ENCODE data around the gene MRPS24. TPM values are rescaled to one million over a fixed set of nuclear protein-coding genes. Genes with fewer than 3 reads are reported as not detected.
"Not testable (repeated sequence)": the region's sequence is repeated elsewhere in the genome, so short reads cannot be mapped to it uniquely, and the experiment has no call there.

The MRPS24 gene
- polyA plus RNA-seq (ENCODE audit: insufficient read length in 10 of 10), result 10 to 100 TPM; 58.7 to 83.7 (median 71.9) TPM
- long read RNA-seq, donor 1, transcript MRPS24-201 (4 exons, 707 nt), result major isoform, 62 of 92 reads
- long read RNA-seq, donor 1, transcript MRPS24-203 (3 exons, 743 nt), result minor isoform, 15 of 92 reads
- long read RNA-seq, donor 1, partial matches to known transcripts, result 11 of 92 reads
- long read RNA-seq, donor 1, other reads (novel, unspliced or antisense), result 0 of 92 reads
- long read RNA-seq, donor 2, transcript MRPS24-203 (3 exons, 743 nt), result minor isoform, 11 of 62 reads
- long read RNA-seq, donor 2, transcript MRPS24-201 (4 exons, 707 nt), result major isoform, 50 of 62 reads
- long read RNA-seq, donor 2, partial matches to known transcripts, result 0 of 62 reads
- long read RNA-seq, donor 2, other reads (novel, unspliced or antisense), result 0 of 62 reads
- long read RNA-seq, donor 3, result 0 reads
- long read RNA-seq, donor 4, transcript MRPS24-201 (4 exons, 707 nt), result major isoform, 45 of 56 reads
- long read RNA-seq, donor 4, transcript MRPS24-203 (3 exons, 743 nt), result minor isoform, 9 of 56 reads
- long read RNA-seq, donor 4, partial matches to known transcripts, result 0 of 56 reads
- long read RNA-seq, donor 4, other reads (novel, unspliced or antisense), result 0 of 56 reads
- long read RNA-seq, donor 5, transcript MRPS24-201 (4 exons, 707 nt), result major isoform, 83 of 122 reads
- long read RNA-seq, donor 5, transcript MRPS24-203 (3 exons, 743 nt), result minor isoform, 18 of 122 reads
- long read RNA-seq, donor 5, partial matches to known transcripts, result 17 of 122 reads
- long read RNA-seq, donor 5, other reads (novel, unspliced or antisense), result 0 of 122 reads
- long read RNA-seq, donor 6, transcript MRPS24-203 (3 exons, 743 nt), result minor isoform, 15 of 79 reads
- long read RNA-seq, donor 6, transcript MRPS24-201 (4 exons, 707 nt), result major isoform, 61 of 79 reads
- long read RNA-seq, donor 6, partial matches to known transcripts, result 0 of 79 reads
- long read RNA-seq, donor 6, other reads (novel, unspliced or antisense), result 0 of 79 reads
- long read RNA-seq, donor 7, transcript MRPS24-201 (4 exons, 707 nt), result major isoform, 30 of 44 reads
- long read RNA-seq, donor 7, transcript MRPS24-203 (3 exons, 743 nt), result minor isoform, 13 of 44 reads
- long read RNA-seq, donor 7, partial matches to known transcripts, result 0 of 44 reads
- long read RNA-seq, donor 7, other reads (novel, unspliced or antisense), result 0 of 44 reads
- long read RNA-seq, donor 8, transcript MRPS24-201 (4 exons, 707 nt), result major isoform, 41 of 63 reads
- long read RNA-seq, donor 8, transcript MRPS24-203 (3 exons, 743 nt), result minor isoform, 12 of 63 reads
- long read RNA-seq, donor 8, partial matches to known transcripts, result 9 of 63 reads
- long read RNA-seq, donor 8, other reads (novel, unspliced or antisense), result 0 of 63 reads
- long read RNA-seq, donor 9, transcript MRPS24-201 (4 exons, 707 nt), result major isoform, 11 of 15 reads
- long read RNA-seq, donor 9, partial matches to known transcripts, result 0 of 15 reads
- long read RNA-seq, donor 9, other reads (novel, unspliced or antisense), result 0 of 15 reads

DNA sequence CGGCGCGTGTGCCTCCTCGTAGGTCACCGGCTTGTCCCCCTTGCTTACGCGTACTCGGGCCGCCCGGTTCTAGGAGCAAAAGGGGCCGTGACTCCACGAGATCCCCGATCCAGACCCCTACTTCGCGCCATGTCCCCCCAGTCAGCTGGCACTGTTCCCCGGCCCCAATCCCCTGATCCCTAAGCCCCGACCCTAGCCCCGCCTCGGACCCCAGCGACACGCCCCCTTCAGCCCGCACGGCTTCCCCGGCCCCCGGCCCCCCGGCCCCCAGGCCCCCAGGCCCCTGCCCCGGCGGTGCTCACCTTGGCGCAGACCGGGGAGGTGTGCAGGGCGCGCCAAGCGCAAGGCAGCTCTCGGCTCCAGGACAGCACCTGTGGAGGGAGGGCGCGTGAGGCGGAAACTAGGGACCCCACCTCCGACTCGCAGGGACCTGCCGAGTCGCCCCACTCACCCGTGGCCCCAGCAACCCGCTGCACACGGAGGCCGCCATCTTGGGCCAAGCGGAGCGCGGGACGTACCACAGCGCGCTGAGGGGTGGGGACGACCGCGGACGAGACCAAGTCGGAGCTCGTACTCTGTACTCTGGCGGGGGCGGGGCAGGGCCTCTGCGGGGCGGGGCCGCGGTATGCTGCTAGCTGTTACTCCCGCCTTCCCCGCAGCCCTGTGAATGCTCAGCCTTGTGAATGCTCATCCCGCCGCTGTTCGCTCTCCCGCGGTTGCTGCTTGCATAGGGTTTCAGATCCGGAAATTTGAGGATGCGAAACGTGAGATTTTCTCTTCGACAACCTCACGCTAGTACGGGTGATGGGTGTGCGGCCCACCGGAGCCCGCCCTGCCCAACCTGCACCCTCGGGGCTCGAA, at the start of gene MRPS24:
MRPS24 (minus strand) TSS at position 512 of the 861 bp plus-strand sequence; CDS start at position 490, 22 bp downstream.
- DNase-seq, result peak; percentile 95 to 97 (median 96)

- no peak for DNase-seq
Observed at GRCh38 chr7:43915907-43916306, 46.6 kb upstream of the MRPS24 start.

DNA sequence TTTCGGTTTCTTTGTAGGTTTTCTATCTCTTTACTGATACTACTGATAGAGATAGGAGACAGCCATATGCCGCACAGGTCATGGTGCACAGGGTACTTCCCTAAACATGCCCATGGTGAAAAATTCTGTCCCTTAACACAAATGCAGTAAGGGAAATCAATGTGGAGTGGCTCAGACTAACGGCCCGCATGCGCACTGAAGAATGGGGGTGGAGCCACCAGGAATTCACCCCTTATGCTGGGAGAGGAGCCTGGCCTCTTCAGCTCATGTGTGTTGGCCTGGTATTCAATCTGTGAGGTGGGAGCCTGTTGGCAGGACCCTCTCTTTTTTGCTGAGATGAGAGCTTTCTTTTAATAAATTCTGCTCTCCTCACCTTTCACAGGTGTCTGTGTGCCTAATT, 45.5 kb upstream of the MRPS24 start:
- DNase-seq, result no peak

DNA sequence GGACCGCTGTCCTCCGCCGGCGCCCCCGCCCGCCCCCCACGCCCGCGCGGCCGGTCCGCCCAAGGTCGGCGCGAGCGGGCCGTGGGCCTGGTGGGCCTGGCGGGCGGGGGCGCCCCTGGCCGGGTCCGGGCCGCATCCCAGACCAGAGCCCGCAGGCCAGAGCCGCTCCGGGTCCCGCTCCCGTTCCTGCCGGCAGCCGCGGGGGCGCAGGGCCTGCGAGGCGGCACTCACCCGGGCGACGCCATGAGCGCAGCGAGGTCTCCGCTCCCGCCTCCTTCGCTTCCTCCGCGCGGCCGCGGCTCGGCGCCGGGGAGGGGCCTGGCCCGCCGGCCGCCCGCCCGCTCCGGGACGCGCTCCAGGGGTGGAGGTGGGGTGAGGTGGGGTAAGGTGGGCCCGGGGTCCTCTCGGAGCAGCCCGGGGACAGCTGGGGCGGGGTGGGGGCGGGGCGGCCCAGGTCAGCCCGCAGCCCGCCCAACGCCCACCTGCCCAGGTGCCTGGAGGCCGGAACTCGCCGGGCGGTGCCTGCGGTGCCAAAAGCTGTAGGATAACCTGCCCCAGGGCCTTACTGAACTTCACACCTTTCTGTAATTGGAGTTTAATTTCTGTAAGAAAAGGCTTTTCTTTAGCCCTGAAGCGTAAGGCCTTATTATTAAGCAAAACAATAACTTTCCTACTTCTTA, 37.2 kb upstream of the MRPS24 start, which contains the start of gene URGCP:
URGCP (minus strand) TSS at position 266 of the 680 bp plus-strand sequence; CDS start at position 245, 21 bp downstream.
- peak; percentile 31 to 79 (median 62) for DNase-seq

DNA sequence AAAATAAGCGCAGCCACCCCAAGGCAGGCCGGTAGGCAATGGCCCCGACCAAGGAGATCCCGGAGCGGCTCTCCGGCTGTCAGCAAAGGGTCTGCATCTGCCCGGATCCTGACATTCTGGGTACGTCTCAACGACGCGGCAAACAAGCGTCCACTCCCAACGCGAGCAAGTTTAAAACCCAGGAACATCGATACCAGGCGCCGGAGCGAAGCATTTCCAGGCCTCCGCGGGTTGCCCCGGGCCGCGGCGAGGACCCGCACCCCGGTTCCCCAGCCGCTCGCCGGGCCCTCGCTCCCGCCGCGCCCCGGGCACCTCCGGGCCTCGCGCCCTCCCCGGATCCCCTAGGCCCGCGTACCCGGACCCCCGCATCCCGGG, 36.6 kb upstream of the MRPS24 start:
- peak; percentile 16 to 78 (median 47) for DNase-seq

DNA sequence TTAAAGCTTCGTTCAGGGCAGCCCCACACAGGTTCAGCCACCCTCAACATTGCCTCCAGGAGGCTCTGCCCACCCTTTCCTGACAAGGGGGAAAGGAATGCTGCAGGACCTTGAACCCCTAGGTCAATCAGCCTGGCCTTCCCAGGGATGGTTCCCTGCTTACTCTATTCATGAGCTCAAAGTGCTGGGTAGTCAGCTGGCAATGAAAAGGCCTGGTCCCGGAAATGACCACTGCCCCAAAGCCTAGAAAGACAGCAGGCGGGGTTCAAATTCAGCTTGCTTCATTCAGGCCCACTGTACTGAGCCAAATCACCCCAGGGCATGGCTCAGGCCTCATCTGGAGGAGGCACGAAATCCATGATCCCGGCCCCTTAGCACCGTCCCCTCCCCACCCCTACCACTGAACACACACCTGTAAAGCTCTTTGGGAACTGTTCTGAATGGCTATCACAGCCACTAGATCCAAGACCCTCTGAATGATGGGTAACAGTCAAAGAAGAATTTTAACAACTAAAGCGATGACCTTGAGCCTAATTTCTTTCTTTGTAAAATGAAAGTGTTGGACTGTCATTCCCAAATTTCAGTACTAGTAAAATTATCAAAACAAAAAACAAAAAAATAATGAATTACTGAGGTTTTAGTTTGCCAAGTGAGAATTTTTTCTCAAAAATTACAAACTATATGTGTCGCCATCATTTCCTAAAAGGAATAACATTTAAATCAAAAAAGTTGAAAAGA, 36.1 kb upstream of the MRPS24 start:
- DNase-seq, result peak in 1 of 3 donors; percentile 26

DNA sequence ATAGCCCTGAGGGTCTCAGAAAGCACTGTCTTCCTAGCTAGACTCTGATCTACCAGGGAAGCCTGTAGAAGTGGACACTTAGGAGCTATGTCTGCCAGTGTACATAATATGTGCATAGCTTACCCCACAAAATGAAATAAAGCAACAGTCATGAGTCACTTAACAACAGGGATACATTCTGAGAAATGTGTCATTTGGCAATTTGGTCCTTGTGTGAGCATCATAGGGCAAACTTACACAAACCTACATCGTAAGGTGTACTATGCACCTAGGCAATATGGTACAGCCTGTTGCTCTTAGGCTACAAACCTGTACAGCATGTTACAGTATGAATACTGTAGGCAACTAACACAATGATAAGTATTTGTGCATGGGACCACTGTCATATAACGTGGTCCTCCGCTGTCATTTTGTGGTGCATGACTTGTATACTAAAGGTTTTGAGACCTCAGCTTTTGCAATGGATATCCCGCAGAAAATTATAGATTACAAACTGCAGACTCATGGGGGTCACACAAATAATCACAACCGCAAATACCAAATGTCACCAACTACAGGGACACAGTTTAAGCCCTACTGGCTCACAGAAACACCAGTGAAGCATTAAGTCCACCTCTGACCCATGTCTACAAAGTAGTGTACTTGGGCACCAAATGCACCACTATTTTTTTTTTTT, 35.4 kb upstream of the MRPS24 start:
- no peak for DNase-seq

DNA sequence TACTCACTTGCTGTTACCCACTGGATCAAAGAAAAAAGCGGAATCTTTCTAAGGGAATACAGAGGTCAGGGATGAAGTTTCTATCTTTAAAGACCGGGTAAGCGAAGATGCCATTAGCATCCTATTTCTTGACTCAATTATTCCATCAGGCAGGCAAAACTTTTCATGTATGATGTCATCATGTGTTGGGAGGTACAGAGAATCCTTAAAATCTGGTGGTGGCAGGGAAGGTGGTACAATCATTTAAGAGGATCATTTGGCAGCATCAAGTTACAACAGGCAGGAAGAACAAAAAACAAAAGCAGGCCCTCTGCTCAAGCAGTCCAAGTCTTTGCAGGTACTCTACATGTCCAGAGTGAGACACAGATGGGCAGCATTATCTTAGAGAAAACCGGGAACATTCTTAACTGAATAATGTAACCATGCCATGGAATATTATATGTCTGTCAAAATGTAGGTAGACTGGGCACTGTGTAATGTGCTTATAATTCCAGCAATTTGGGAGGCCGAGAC, 33.3 kb upstream of the MRPS24 start:
- no peak for DNase-seq

DNA sequence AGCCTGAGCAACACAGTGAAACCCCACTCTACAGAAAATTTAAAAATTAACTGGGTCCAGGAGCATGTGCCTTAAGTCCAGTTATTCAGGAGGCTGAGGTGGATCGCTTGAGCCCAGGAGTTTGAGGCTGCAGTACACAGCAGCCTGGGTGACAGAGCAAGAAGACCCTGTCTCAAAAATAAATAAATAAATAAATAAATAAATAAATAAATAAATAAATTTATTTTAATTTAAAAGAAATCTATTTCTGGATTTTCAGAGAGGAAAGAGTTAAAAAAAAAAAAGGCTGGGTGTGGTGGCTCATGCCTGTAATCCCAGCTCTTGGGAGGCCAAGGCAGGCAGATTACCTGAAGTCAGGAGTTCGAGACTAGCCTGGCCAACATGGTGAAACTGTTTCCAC, 29.3 kb upstream of the MRPS24 start:
- not testable (repeated sequence) for DNase-seq

GRCh38 chr7:43895847-43896415, 26.6 kb upstream of the MRPS24 start:
- no peak for DNase-seq

- no peak for DNase-seq
Observed at GRCh38 chr7:43891069-43891955, 22.0 kb upstream of the MRPS24 start.

GRCh38 chr7:43890468-43890867, 21.2 kb upstream of the MRPS24 start:
- DNase-seq, result no peak

- no peak for DNase-seq
Observed at GRCh38 chr7:43888993-43889945, 20.0 kb upstream of the MRPS24 start.

GRCh38 chr7:43884617-43885016, 15.3 kb upstream of the MRPS24 start:
- no peak for DNase-seq

DNA sequence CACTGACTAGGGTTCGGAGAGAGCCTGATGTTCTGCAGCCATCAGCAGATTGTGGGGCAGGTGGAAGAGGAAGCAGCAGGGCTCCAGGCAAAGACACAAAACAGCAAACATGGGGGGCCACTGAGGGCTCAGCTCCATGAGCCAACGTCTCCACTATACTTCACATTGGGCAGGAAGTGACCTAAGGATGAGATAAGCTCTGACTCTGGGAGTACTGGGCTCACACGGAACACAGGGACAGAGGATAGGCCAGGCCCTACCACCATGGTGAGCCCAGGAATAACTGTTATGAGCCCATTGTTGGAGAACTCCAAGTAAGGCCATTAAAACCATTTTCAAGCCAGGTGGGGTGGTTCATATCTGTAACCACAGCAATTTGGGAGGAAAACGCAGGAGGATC, 14.9 kb upstream of the MRPS24 start:
- DNase-seq, result no peak
